ENCODE measurements around the gene SLC5A9. TPM values are rescaled to one million over a fixed set of nuclear protein-coding genes. Genes with fewer than 3 reads are reported as not detected.
A peak's percentile ranks its signal among the peaks of the same experiment; 100 is the strongest.
"Not testable (repeated sequence)": the region's sequence is repeated elsewhere in the genome, so short reads cannot be mapped to it uniquely, and the experiment has no call there.

The SLC5A9 gene
- total RNA-seq, result 1.5 TPM

DNA sequence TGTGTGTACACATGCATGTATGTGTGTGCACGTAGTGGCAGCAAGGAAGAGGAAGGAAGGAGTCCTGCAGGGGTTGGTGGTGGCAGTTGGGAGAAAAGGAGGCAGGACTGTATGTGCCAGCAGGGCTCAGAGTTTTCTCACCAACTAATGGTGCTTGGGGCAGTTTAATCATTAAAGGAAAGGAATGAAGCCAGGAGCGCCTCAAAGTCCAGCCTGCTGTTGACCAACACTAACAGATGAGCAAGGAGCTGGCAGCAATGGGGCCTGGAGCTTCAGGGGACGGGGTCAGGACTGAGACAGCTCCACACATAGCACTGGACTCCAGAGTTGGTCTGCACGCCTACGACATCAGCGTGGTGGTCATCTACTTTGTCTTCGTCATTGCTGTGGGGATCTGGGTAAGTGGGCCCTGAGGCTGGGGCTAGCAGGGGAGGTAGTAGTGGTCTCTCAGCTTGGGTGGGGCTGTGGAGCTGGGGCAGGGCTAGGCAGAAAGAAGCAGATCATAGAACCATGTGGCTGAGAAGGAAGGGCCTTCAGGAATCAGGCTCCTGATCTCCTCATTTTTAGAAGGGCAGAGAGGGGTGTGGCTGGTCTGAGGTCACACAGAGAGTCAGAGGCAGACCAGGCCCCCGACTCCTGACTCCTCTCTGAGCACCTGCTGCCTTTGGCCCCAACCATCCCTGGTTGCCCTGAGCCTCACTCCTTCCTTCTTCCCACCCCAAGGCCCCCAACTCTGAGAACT is at the start of gene SLC5A9:
Gene SLC5A9, plus strand, starts transcription at position 216 of the 742 bp plus-strand sequence. Its CDS starts 21 bp downstream, at position 237.
- no peak for DNase-seq

DNA sequence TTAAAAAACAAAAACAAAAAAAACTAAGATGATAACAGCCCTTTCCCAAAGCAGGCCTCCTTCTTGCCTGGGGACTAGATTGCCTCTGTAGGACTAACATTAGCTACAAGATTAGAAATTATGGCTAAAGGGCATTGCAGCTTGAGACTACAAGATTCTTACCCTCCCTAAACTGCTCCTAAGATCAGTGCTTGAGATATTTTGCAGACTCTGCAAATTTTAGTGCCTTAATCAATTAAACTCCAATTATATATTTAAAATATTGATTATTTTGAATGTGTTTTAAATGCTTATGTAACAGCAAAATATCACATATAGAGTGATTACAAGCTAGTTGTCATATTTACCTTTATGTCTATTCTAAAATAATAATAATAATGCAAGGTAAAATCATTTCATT is 47.4 kb upstream of the SLC5A9 start:
- no peak for DNase-seq

DNA sequence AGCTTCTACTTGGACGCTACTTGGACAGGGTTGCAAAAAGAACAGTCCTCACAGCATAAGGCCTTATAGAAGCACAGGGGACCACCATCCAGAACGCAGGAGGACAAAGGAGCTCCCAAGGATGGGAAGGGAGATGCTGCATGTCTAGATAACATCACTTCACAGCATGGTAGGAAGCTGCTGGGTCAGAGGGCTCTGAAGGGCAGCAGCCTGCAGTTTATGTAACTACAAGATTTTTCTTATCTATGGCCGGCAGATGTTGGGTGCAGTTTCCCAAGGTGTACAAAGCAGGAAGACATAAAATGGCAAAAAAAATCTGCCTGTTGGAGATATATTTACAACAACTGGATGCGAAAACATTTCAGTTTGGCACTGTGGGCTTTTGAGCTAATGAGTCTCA is 45.3 kb upstream of the SLC5A9 start:
- no peak for DNase-seq

DNA sequence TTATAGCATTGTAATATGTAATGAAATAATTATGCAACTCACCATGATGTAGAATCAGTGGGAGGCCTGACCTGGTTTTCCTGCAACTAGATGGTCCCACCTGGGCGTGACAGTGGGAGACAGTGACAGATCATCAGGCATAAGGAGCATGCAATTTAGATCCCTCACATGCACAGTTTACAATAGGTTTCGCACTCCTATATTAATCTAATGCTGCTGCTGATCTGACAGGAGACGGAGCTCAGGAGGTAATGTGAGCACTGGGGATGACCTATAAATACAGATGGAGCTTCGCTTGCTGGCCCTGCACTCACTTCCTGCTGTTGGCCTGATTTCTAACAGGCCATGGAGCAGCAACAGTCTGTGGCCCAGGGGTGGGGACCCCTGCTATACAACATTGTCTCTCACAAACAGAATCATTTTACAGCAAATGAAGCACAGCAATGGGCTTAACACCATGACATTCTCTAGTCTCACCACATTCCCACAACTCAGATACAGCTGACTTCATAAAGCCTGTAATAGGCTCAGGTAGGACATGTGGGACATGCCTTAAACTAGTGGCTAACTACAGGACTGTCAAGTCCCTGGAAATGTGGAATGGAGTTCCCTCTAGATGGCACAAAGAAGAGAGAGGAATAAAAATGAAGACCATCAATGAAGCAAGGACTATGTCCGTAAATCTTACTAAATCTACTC is 40.7 kb upstream of the SLC5A9 start:
- DNase-seq, result no peak

DNA sequence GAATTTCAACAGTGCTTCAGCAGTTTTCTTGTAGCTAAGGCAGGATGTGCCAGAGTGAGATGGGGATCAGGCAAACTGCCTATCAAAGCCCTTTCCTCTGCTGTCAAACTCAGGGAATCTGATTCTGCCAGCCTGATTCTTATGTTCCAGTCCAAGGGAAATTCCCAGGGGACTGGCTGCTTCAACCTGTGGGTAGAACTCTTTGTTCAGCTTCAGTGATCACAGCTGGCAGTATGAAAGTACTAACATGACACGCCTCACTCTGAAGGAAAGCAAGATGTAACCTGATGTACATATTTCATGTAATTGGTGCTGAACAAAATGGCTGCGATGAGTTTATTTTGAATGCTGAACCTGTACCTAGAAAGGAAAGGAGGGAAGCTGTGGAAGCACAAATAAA is 40.1 kb upstream of the SLC5A9 start:
- no peak for DNase-seq

DNA sequence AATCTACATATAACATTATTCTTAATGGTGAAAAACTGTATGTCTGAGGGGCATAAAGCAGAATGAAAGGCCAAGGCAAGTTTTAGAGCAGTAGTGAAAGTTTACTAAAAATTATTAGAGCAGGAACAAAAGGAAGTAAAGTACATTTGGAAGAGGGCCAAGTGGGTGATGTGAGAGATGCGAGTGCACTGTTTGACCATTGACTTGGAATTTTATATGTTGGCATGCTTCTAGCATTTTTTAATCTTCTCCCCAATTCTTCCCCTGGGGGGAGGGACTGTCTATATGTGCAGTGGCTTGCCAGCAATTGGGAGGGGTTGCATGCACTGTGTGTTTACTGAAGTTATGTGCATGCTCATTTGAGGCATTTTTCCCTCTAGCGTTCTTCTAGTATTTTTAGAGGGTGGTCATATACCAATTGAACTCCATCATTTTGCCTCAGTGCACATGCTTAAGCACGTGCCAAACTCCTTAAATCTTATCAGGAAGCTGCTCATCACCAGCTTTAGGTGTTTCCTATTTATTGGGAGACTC is 36.1 kb upstream of the SLC5A9 start:
- no peak for DNase-seq

DNA sequence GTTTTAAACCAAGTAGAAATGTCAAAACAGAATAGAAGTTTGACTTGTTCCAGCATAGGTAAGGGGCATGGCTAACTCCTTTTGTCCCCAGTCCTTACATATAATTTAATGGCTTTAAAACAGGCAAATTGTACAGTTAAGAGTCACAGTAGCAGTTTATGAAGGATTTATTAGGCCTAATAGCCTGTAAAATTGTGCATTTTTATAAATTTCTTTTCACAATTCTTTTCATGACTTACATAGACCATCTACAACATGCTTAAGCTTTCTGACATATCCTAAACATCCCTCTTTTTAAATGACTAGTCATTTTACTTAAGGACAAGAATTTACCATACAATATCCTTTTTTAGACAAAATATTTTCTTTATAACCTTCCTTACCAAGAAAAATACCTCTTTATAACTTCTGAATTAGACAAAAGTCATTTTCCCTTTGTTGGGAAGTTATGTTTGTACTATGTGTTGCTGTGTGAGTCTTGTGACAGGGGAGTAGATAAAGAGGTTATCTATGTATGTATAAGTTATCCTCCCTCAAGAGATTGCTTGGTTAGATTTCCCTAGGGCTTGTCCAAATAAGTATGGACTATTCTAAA is 34.5 kb upstream of the SLC5A9 start:
- no peak for DNase-seq

DNA sequence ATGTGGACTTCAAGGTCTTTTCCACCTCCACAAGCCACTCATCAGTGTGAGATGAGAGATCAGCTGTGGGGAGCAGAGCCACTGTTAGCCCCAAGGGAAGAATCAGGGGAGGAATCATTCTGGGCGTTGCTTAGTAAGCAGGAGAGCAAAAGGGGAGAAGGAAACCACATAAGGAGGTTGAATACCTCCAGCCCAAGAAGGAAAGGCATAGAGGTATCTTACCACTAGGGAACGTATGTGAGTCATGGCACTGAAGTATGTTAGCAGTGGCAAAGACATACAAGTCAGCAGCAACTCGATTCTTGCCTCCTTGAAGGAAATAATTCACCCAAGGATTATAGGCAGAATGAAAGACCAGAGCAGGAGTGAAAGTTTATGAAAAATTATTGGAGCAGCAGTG is 31.6 kb upstream of the SLC5A9 start:
- no peak for DNase-seq

DNA sequence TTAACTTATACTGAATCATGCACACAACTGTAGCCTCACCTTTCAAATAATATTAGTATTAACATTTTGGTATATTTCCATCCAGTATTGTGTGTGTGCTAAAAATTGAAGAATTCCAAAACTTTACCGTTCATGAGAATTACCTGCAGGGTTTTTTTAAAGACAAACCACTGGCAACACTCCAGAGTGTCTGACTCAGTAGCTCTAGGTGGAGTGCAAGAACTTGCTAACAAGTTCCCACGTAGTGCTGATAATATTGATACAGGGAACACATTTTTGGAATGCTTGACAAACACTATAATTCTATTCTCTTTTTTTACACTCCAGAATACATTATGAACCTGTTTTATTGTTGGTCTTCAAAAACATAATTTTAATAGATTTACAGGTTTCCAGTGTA is 27.7 kb upstream of the SLC5A9 start:
- no peak for DNase-seq

DNA sequence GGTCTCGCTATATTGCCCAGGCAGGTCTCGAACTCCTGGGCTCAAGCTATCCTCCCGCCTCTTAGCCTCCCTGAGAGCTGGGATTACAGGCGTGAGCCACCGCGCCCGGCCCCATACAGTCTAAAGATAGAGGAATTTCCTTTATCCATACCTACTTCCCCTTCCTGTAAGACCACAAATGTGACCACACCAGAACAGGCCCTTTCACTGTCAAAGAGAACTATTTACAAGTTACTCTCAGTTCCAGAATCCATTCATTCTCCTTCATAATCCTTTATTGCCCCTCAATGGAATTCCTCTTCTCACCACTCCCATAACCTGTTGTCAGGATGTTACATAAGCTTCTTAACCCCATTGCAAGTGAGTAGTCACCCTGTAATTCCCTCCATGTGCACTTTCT is 26.3 kb upstream of the SLC5A9 start:
- DNase-seq, result no peak

DNA sequence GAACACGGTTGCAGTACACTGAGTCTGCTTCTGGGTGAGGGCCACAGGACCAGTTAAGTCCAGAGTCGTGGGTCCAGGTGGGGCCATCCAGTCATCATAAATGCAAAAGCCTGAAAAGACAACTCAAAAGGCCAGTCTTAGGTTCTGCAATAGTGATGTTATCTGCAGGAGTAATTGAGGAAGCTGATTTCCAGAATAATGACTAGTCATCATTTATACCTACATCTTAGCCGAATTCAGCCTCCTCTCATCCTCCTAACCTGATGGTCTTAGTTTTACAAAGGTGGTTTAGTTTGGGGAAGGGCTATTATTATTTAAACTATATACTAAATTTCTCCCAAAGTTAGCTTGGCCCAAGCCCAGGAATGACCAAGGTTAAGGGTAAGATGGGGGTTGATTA is 23.5 kb upstream of the SLC5A9 start:
- no peak for DNase-seq

DNA sequence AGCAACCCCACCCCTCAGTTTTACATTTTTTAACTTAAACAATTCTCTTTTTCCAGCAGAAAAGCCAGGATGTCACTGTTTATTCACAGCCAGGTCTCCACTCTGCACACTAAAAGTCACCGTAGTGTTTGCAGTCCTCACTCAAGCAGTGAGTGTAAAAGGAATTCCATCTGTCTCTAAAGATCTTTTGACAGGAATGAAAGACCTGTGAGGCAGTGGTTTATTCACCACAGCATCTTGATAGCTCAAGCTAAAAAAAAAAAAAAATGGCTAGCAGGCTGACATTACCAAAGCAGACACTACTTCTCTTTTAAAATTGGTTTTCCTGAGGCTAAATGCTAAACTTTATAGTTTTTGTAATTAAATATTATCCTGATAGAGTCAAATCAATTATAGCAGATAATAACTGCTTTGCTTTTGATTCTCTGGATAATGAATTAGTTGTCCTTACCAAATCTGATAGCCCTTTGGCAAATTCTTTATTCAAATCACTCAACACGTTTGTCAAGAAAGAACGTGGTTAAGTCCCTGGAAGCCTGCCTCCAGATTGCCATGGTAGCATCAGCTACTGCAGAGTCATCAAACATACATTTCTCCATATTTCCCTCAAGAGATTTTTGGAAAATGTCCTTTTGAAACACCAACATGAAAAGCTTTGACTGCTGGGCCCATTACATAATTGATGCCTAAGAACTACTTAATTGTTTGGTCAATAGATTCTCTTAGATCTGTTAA is 22.2 kb upstream of the SLC5A9 start:
- no peak for DNase-seq

DNA sequence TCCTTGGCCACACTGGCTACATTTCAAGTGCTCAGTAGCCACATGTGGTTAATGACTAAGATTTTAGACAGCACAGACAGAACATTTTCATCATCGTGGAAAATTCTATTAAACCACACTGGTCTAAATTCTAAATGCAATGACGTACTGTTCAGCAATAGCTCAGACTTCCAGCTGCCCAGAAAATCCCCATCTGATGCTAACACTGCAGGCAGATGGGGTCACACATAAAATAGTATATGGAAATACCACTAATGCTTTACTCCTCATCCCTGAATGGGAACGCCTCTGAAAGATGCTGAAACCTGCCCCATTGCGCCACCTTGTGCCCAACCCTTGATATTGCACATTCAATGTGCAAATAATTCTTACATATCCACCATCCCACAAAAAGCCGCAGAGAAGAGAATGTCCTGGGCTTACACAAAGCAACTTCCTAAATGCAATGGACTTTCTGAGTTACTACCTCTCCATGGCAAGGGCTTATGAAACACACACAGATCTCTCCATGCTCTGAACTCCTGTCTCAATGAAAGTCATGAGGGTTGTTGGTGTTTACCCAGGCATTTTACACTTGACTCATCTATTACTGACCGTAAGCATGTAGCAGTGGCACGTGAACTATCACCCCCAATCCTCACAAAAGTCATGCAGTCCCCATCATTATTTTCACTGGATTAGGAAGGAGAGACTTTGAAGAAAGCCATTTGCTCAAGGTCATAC is 20.3 kb upstream of the SLC5A9 start:
- DNase-seq, result peak; percentile 63

DNA sequence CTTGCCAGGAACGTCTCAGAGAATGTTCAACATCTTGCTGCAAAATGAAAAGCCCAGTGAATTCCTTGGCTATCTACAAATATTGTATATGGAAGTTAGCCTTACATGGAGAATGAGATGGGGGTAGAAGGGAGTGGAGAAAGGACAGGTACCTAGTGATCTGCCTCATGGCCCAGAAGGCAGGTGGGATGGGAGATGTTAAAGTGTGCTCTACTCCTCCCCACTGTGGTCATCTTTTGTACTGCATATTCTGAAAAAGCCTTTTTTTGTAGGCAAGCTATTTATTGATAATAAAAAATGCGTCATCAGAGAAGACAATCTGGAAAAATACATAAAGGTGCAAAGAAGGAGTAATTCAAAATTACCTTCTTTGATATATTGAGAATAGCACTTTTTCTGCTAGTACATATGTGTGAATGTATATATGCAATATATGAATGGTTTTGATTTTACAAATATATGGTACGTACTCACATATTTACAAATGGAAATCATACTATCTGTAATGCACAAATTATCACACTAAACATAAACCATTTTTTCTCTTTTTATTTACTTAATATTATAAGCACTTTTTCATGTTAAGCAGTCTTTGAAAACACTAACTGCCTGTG is 19.1 kb upstream of the SLC5A9 start:
- no peak for DNase-seq

DNA sequence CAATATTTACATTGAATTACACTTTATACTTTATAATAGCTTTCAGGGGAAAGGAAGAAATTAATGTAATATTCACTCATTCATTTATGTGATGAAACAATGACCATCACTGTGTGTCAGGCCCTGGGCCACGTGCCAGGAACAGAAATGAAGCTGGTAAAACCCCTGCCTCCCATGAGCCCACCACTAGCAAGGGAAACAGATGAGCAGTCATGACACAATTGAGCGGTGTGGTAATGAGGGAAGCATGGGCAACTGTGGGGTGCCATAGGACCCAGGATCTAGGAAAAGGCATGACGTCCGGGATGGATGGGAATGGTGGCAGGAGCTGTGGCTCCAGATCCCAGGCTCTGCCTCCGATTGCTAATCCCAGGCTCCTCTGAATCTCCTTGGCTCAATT is 17.0 kb upstream of the SLC5A9 start:
- DNase-seq, result no peak

DNA sequence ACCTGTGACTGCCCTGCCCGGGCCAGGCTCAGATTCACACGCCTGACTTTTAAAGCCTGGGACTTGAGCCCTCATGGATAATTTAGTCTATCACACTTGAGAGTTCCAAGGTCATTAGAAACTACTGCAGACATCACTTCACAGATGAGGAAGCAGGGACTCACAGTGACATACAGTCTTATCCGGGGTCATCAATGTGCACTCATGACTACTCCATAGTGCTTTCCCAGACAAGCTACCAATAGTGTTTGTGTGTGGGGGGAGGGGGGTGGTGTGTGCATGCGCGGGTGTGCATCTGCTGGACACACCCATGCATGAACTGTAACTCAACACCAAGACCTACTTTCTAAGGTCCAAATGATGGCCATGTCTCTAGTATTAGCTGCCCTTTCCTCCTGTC is 16.1 kb upstream of the SLC5A9 start:
- DNase-seq, result no peak

DNA sequence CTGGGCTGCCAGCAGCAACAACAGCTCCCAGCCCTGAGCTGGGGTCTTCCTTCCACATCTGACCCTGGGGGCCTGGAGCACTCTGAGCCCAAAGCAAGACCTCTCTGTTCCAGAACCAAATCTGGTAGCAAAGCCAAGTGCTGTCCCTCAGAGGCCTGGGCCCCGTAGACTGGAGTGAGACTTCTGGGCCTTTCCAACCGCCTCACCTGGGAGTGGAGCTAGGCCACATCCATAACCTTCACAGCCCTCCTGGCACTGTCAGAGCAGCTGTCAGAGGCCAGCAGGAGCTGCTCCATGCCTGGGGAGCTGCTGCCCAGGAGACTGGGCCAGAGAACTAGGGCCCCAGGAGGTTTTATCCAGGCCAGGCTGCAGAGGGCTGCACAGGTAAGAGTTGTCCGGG is 15.4 kb upstream of the SLC5A9 start:
- DNase-seq, result no peak

DNA sequence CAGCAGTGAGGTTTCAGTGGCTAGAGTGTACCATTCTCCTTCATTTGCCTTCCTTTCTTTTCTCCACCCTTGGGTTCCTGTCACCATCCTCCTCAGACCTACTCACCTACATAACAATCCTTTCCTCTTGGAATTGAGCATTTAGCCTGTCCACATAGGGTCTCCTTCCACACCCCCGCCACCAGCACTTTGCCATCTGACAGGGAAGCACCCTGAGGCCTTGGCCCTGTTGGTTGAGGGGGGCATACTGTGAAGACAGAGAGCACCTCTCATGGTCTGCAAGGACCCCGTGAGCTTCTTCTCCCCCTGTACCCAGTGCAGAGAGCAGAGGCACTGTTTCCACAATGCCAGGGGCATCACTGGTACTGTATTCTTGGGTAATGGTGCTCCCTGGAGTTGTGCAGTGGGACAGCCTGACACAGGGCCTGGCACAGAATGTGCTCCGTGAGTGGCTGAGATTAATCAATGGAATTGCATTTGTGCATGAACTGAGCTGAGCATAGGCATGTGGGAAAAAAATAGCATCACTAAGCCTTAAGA is 14.9 kb upstream of the SLC5A9 start:
- DNase-seq, result no peak

DNA sequence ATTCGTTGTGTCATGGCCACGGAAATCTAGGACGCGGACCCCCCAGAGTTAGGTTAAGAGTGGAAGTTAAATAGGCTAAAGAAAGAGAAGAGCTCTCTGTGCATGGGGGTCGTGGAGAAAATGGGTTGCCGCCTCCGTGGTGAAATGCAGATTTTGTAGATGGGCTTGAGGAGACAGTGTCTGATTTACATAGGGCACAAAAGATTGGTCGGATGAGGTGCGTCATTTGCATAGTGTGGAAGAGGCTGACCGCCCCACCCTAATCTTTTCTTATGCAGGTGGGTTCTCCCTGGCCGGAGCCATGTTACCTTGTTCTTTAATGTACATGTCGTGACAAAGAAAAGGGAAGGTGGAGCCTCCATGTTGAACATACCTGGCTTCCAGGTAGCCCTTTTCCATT is 14.3 kb upstream of the SLC5A9 start:
- no peak for DNase-seq

DNA sequence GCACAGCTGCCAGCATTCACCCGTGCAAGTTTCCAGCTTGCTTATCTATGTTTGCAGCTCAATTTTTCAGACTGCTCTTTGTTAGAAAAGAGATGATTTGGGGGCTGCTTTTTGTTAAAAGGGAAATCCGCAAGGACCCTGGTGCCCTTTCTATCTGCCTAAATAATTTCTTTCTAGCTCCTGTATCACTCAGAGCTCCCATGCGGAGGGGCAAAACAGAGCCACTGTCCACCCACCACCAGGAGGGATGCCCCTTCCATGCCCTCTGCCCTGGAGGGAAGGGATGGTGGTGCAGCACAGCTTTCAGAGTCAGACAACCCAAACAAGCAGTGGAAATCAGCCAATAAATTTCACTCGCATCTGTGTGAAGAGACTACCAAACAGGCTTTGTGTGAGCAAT is 13.9 kb upstream of the SLC5A9 start:
- no peak for DNase-seq

DNA sequence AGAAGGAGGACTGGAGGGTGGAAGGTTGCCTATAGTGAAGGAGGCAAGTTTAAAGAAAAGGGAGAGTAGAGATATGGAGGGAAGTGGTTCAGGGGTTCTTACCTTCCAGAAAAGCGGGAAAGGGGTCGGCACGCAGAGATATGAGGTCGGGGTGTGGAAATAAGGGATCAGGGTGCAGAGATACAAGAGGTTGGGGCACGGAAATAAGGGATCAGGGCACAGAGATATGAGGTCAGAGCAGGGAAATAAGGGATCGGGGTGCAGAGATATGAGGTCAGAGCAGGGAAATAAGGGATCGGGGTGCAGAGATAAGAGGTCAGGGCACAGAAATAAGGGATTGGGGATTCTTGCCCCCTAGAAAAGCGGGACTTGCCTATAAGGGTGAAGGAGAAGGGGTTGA is 9.1 kb upstream of the SLC5A9 start:
- not testable (repeated sequence) for DNase-seq
